Adipocyte (in vitro differentiated cells): ENCODE data around the gene SLC37A3.
"Not testable (repeated sequence)": the region's sequence is repeated elsewhere in the genome, so short reads cannot be mapped to it uniquely, and the experiment has no call there.

Source experiments
- DNase-seq: peaks from one replicate; pipeline ENCODE4 v3.0.0-alpha.2; 2015; ENCODE audit warnings: low read depth
- H3K27me3 ChIP-seq: replicated peaks from 2 replicates; pipeline ENCODE4 v1.7.0; 2013; ENCODE audit warnings: mild to moderate bottlenecking, low read length, moderate library complexity; ENCODE audit not compliant: control insufficient read depth, insufficient read depth
- H3K36me3 ChIP-seq: 2 replicates; pipeline ENCODE4 v1.7.0; 2013; ENCODE audit warnings: low read length, mild to moderate bottlenecking, moderate library complexity; ENCODE audit not compliant: control insufficient read depth, insufficient read depth, severe bottlenecking
- H3K4me1 ChIP-seq: 2 replicates; pipeline ENCODE4 v1.7.0; 2013; ENCODE audit warnings: mild to moderate bottlenecking, low read length, moderate library complexity; ENCODE audit not compliant: control insufficient read depth, insufficient read depth
- H3K4me3 ChIP-seq: 2 replicates; pipeline ENCODE4 v1.7.0; 2013; ENCODE audit warnings: mild to moderate bottlenecking, low read length, moderate library complexity
- H3K9ac ChIP-seq: 2 replicates; pipeline ENCODE4 v1.7.0; 2013; ENCODE audit warnings: mild to moderate bottlenecking, low read length, moderate library complexity
- H3K9me3 ChIP-seq: 2 replicates; pipeline ENCODE4 v1.7.0; 2013; ENCODE audit warnings: mild to moderate bottlenecking, low read length, moderate library complexity; ENCODE audit not compliant: control insufficient read depth

SLC37A3 gene

DNA sequence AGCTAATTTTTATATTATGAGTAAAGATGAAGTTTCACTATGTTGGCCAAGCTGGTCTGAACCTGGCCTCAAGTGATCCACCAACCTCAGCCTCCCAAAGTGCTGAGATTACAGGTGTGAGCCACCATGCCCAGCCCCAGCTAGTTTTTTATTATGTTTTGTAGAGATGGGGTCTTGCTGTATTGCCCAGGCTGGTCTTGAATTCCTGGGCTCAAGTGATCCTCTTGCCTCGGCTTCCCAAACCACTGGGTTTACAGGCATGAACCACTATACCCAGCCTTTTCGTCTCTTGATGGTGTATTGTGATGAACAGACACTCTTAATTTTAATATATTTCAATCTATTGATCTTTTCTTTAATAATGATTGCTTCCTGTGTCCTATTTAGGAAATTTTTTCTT is 23.2 kb upstream of the SLC37A3 start:
- no peak overlapping the region for H3K9ac ChIP-seq
- DNase-seq, result no peak
- H3K36me3 ChIP-seq, result no peaks in the 10 kb centered on the region
- no peak overlapping the region for H3K4me3 ChIP-seq
- no peaks in the 10 kb centered on the region for H3K4me1 ChIP-seq
- H3K27me3 ChIP-seq, result peaks cover under 1% of the 10 kb centered on the region
- no peaks in the 10 kb centered on the region for H3K9me3 ChIP-seq

DNA sequence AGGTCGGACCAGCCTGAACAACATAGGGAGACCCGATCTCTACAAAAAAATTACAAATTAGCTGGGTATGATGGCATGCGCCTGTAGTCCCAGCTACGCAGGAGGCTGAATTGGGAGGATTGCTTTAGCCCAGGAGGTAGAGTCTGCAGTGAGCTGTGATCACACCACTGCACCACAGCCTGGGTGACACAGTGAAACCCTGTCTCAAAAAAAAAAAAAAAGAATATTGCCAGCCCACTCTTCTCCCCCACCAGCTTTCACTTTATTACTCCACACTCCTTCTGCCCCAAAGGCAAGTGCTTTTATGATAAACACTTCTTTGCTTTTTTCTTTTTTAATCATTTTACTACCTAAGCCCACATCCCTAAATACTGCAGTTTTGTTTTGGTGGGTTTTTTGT is 20.3 kb upstream of the SLC37A3 start:
- H3K4me1 ChIP-seq, result peaks cover 5% of the 10 kb centered on the region
- H3K9ac ChIP-seq, result no peak overlapping the region
- no peak for DNase-seq
- H3K4me3 ChIP-seq, result no peak overlapping the region
- no peaks in the 10 kb centered on the region for H3K9me3 ChIP-seq
- no peaks in the 10 kb centered on the region for H3K36me3 ChIP-seq
- peaks cover 2% of the 10 kb centered on the region for H3K27me3 ChIP-seq

- not testable (repeated sequence) for H3K36me3 ChIP-seq, H3K9ac ChIP-seq, H3K27me3 ChIP-seq, H3K4me1 ChIP-seq, H3K4me3 ChIP-seq, H3K9me3 ChIP-seq, DNase-seq
These were observed 19.8 kb upstream of the SLC37A3 start for GRCh38 chr7:140418156-140418472.

GRCh38 chr7:140417456-140418155 is 19.3 kb upstream of the SLC37A3 start:
- no peak for DNase-seq

GRCh38 chr7:140416560-140416959 is 18.2 kb upstream of the SLC37A3 start:
- no peak for DNase-seq
- Histone ChIP-seq H3K9me3 (peaks cover 3% of the 10 kb centered on the region), H3K9ac (no peak overlapping the region)

More at GRCh38 chr7:140417456-140418155, 19.3 kb upstream of the SLC37A3 start:
- Histone ChIP-seq H3K4me3 (no peak overlapping the region), H3K27me3 (peaks cover 2% of the 10 kb centered on the region), H3K9me3 (peaks cover 3% of the 10 kb centered on the region), H3K36me3 (no peaks in the 10 kb centered on the region), H3K4me1 (peaks cover 5% of the 10 kb centered on the region), H3K9ac (no peak overlapping the region)

DNA sequence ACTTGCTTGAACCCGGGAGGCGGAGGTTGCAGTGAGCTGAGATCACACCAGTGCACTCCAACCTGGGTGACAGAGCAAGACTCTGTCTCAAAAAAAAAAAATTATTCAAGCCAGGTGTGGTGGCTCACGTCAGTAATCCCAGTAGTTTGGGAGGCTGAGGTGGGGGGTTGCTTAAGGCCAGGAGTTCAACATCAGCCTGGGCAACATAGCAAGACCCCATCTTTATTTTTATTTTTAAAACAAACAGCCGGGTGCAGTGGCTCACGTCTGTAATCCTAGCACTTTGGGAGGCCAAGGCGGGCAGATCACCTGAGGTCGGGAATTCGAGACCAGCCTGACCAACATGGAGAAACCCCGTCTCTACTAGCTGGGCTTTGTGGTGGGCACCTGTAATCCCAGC is 17.5 kb upstream of the SLC37A3 start:
- DNase-seq, H3K36me3 ChIP-seq, H3K4me3 ChIP-seq, H3K4me1 ChIP-seq, H3K27me3 ChIP-seq, H3K9ac ChIP-seq, H3K9me3 ChIP-seq: not testable (repeated sequence)

More at GRCh38 chr7:140416560-140416959, 18.2 kb upstream of the SLC37A3 start:
- H3K36me3 ChIP-seq, result no peaks in the 10 kb centered on the region
- peaks cover 2% of the 10 kb centered on the region for H3K27me3 ChIP-seq
- no peak overlapping the region for H3K4me3 ChIP-seq
- peaks cover 5% of the 10 kb centered on the region for H3K4me1 ChIP-seq

DNA sequence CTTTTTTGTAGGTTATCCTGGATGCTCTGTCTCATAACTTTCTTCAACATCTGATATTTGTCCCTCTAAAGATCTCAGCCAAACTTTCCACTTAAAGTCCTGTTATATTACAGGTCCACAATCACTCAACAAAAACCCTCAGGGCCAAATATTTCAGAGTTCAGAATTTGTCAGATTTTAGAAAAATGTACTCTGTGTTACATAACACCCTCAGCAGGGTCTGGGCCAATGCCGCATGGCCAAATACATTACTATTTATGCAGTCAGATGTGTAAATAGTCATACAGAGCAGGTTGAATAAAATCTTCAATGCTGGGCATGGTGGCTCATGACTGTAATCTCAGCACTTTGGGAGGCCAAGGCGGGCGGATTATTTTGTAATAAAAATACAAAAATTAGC is 17.0 kb upstream of the SLC37A3 start:
- H3K9ac ChIP-seq, result no peak overlapping the region
- peaks cover 2% of the 10 kb centered on the region for H3K27me3 ChIP-seq
- no peak for DNase-seq
- H3K4me1 ChIP-seq, result peaks cover 5% of the 10 kb centered on the region
- H3K9me3 ChIP-seq, result peaks cover 3% of the 10 kb centered on the region
- no peaks in the 10 kb centered on the region for H3K36me3 ChIP-seq
- H3K4me3 ChIP-seq, result no peak overlapping the region

- no peaks in the 10 kb centered on the region for H3K36me3 ChIP-seq
- peaks cover 8% of the 10 kb centered on the region for H3K27me3 ChIP-seq
- H3K4me1 ChIP-seq, result peaks cover 26% of the 10 kb centered on the region
- H3K4me3 ChIP-seq, result peak overlapping the region; percentile 64
- H3K9ac ChIP-seq, result no peak overlapping the region
- no peaks in the 10 kb centered on the region for H3K9me3 ChIP-seq
- peak; percentile 52 for DNase-seq
These were observed 6.3 kb upstream of the SLC37A3 start for GRCh38 chr7:140404565-140405065.

GRCh38 chr7:140403878-140404564 is 5.7 kb upstream of the SLC37A3 start, which contains the start of gene RAB19:
TSS of gene RAB19 (plus strand) at chr7:140404058. CDS start at chr7:140407647, 3,589 bp downstream.
- Histone ChIP-seq H3K4me1 (peaks cover 26% of the 10 kb centered on the region), H3K36me3 (no peaks in the 10 kb centered on the region), H3K27me3 (peaks cover 8% of the 10 kb centered on the region), H3K9me3 (no peaks in the 10 kb centered on the region), H3K9ac (peak within 1 kb of the TSS; percentile 42), H3K4me3 (peak within 1 kb of the TSS; percentile 64)
- DNase-seq, result no peak

GRCh38 chr7:140402178-140402835 is 4.0 kb upstream of the SLC37A3 start:
- Histone ChIP-seq H3K4me3 (peak overlapping the region; percentile 14), H3K9ac (no peak overlapping the region), H3K9me3 (no peaks in the 10 kb centered on the region), H3K4me1 (peaks cover 26% of the 10 kb centered on the region), H3K36me3 (no peaks in the 10 kb centered on the region), H3K27me3 (peaks cover 8% of the 10 kb centered on the region)
- DNase-seq, result peak; percentile 76

DNA sequence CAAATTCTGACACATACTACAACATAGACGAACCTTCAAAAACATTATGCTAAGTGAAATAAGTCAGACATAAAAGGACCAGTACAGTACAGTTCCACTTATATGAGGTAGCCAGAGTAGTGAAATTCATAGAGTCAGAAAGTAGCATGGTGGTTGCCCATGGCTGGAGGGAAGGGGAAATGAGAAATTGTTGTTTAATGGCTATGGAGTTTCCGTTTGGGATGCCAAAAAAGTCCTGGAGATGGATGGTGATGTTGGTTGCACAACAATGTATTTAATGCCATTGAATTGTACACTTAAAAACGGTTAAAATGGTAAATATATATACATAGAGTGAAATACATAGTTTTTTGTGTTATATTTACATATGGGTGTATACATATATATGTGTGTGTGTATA is 2.1 kb upstream of the SLC37A3 start:
- no peaks in the 10 kb centered on the region for H3K36me3 ChIP-seq
- H3K9me3 ChIP-seq, result no peaks in the 10 kb centered on the region
- H3K4me1 ChIP-seq, result peaks cover 39% of the 10 kb centered on the region
- no peak overlapping the region for H3K9ac ChIP-seq
- H3K27me3 ChIP-seq, result peaks cover 8% of the 10 kb centered on the region
- no peak overlapping the region for H3K4me3 ChIP-seq
- DNase-seq, result no peak
